H1 (cell line): Measurements from ENCODE around the gene KLHL21. TPM values are rescaled to one million over a fixed set of nuclear protein-coding genes. Genes with fewer than 3 reads are reported as not detected.

Experiments used
- ATF2 ChIP-seq: IDR thresholded peaks from 2 replicates; pipeline ENCODE4 v1.6.1; 2012; ENCODE audit warnings: low read length, inconsistent platforms
- BCL11A ChIP-seq, 2 experiments: IDR thresholded peaks; one replicate each; pipeline ENCODE4 v1.6.1; 2011; ENCODE audit warnings: low read depth in 2 of 2, low read length in 2 of 2, mild to moderate bottlenecking in 2 of 2
- BRCA1 ChIP-seq: IDR thresholded peaks from 2 replicates; pipeline ENCODE4 v1.6.1; 2012; ENCODE audit warnings: low read depth, low read length, improper control_type of control experiment
- JUN ChIP-seq: IDR thresholded peaks from 2 replicates; pipeline ENCODE4 v1.6.1; 2011; ENCODE audit warnings: low read depth, mild to moderate bottlenecking, improper control_type of control experiment, low read length
- KDM5A ChIP-seq: fragments of 200-600 bp; IDR thresholded peaks from 2 replicates; pipeline ENCODE4 v1.7.1; 2012; ENCODE audit warnings: mild to moderate bottlenecking, low read length, inconsistent platforms, mixed read lengths
- MAFK ChIP-seq: IDR thresholded peaks from 2 replicates; pipeline ENCODE4 v1.6.1; 2012; ENCODE audit warnings: low read depth, mild to moderate bottlenecking, improper control_type of control experiment, low read length
- SIN3A ChIP-seq, 2 experiments: IDR thresholded peaks in 1 of 2; conservative IDR thresholded peaks in 1 of 2; 2 replicates each; pipeline ENCODE4 v1.6.1; 2011 to 2012; ENCODE audit warnings: low read length in 2 of 2, improper control_type of control experiment in 1 of 2, low read depth in 1 of 2, mild to moderate bottlenecking in 1 of 2
- SP4 ChIP-seq: IDR thresholded peaks from 2 replicates; pipeline ENCODE4 v1.6.1; 2012; ENCODE audit warnings: low read length, inconsistent platforms
- TEAD4 ChIP-seq: IDR thresholded peaks from 2 replicates; pipeline ENCODE4 v1.6.1; 2012; ENCODE audit warnings: low read depth, low read length, inconsistent platforms, mixed read lengths
- polyA plus RNA-seq, 7 experiments: library from polyadenylated mRNA; depleted of rRNA in 3 of 7; stranded (reverse) in 5 of 7; unstranded in 2 of 7; fragments of >200 nt in 5 of 7; fragments of 200-250 nt in 2 of 7; gene quantifications; 1 replicate in 5 of 7; 2 replicates in 1 of 7; 4 replicates in 1 of 7; pipeline versions ENCODE4 v1.2.1 to v1.2.3, GENCODE V29; 2011 to 2013; ENCODE audit warnings: missing spikeins in 2 of 7, mixed read lengths in 2 of 7
- total RNA-seq: library from RNA; stranded (reverse); fragmentation: NEBNext Ultra II Directional; extraction: Animal tissue kit (Norgen Biotek cat#: 25700); gene quantifications from 2 replicates; pipeline ENCODE4 v1.2.1, GENCODE V29; 2021

Gene KLHL21
- total and polyA plus RNA-seq, 2 of the 8 experiments (the other 6 are each of a cell fraction or from before 2014, with no cell fraction given), result 11.9 to 22.3 TPM

- no peak for TF ChIP-seq MAFK
- TF ChIP-seq BRCA1, result no peak
- TF ChIP-seq BCL11A (IDR thresholded peaks at IDR 0.05; ENCODE audit: low read depth in 2 of 2, low read length in 2 of 2), result no peak
- TF ChIP-seq ATF2, result no peak
- TF ChIP-seq TEAD4, result no peak
- no peak for TF ChIP-seq SIN3A (conservative IDR thresholded peaks at IDR 0.05 in 1 of 2, IDR thresholded peaks at IDR 0.05 in 1 of 2; ENCODE audit: low read depth in 1 of 2, low read length in 2 of 2)
- TF ChIP-seq KDM5A, result no peak
- no peak for TF ChIP-seq SP4
- TF ChIP-seq JUN, result no peak
These were observed 49.2 kb upstream of the KLHL21 start (continued) for GRCh38 chr1:6651909-6652308.
